Activated T-cell treated with anti-CD3 and anti-CD28 coated beads, Interleukin-2, amount 50 U/mL, for 48 hours (primary cell): ENCODE measurements around the gene PSMB9.
"Not testable (repeated sequence)": the region's sequence is repeated elsewhere in the genome, so short reads cannot be mapped to it uniquely, and the experiment has no call there.

Experiments used
- DNase-seq, 2 experiments: peaks; one replicate each; pipeline ENCODE4 v3.0.0-alpha.2; 2020

The PSMB9 gene

DNA sequence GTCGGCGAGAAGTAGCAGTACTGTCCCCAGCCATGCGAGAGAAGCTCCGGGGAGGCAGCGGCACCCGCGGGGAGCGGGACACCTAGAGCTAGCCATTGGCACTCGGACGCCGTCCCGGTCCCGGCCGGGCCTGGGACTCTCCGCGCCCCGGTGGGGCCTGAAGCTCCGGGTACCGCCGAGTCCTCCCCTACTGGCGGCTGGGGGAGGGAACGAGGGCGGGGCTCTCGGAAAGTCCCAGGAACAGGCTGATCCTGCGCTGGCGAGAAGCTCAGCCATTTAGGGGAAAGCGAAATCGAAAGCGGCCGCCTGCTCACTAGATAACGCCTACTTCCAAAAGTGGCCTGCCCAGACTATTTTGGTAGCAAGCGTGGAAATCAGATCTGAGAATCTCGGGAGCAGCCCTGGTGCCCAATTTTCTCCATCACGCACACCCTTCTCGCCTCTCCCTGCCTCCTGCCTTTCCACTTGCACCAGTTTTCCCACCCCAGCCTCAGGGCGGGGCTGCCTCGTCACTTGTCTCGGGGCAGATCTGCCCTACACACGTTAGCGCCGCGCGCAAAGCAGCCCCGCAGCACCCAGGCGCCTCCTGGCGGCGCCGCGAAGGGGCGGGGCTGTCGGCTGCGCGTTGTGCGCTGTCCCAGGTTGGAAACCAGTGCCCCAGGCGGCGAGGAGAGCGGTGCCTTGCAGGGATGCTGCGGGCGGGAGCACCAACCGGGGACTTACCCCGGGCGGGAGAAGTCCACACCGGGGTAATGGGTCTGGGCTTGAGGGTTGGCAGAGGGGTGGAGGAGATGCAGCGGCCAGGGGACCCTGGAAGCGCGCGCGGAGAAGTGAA lies at the start of gene PSMB9, which contains the start of gene TAP1:
PSMB9 (plus strand) TSS at position 652 of the 835 bp plus-strand sequence; CDS start at position 690, 38 bp downstream.
TAP1 (minus strand) TSS at position 164 of the 835 bp plus-strand sequence; CDS start at position 96, 68 bp downstream.
- DNase-seq: peak; percentile 94 to 96

- not testable (repeated sequence) for DNase-seq
Observed at GRCh38 chr6:32805404-32805803, 48.6 kb upstream of the PSMB9 start.

GRCh38 chr6:32807020-32807580 lies 46.9 kb upstream of the PSMB9 start:
- no peak for DNase-seq

GRCh38 chr6:32809171-32809570 lies 44.8 kb upstream of the PSMB9 start:
- DNase-seq: no peak

GRCh38 chr6:32814145-32814544 lies 39.8 kb upstream of the PSMB9 start:
- no peak for DNase-seq

DNA sequence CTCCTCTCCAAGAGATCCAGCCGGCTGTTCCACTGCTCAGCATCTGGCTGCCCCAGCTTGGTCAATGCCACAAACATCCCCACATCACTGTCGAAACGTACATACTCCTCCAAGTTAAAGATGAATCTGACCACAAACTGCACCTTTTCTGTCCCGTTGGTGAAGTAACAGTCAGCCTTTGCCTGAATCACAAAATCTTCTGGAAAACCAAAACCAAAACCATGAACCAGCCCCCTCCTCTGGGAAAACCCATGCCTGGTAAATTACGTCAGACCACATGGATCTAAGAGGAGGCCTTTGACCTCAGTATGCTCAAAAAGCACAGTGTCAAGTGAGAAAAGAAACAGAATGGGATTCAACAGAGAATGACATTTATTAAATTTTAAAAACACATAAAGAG lies 38.9 kb upstream of the PSMB9 start:
- no peak for DNase-seq

DNA sequence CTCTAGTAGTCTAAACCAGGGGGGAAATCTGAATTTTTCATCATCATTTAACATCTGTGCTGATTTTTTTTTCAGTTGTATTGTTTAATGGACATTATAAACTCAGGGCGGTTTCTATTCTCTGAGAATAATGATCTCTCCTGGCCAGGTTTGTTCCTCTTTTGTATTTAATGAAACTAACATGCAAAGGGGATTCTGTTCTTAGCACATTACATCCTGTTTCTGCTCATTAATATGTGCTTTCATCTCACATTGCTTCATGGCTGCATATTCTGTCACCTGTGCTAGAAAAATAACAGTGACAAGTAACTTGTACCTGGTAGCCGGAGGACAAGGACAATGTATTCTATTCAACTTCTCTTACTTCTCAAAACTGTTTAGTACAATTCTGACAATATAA lies 38.0 kb upstream of the PSMB9 start:
- no peak for DNase-seq

DNA sequence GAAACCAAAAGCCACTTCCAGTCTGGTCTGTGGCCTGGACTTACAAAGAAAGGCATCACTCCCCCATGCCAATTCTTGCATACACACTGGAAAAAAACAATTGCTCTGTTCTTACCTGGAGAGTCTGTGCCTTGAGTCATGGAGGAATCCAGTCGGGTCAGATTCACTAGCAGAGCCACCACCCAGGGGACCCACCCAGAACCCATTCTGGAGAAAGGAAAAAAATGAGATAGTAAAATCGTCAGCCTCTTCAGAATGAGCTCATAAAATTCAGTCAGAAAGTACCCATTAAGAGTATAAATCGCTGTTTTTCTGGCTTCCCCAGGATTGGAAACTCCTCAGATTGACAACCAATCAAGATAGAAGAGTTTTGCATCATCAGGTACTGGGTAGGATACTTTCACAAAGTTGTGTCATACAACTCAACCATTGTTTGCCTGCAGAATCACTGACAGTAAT lies 37.2 kb upstream of the PSMB9 start, which contains the start of gene HLA-DOB:
HLA-DOB (minus strand) TSS at position 257 of the 459 bp plus-strand sequence; CDS start at position 206, 51 bp downstream.
- no peak for DNase-seq

DNA sequence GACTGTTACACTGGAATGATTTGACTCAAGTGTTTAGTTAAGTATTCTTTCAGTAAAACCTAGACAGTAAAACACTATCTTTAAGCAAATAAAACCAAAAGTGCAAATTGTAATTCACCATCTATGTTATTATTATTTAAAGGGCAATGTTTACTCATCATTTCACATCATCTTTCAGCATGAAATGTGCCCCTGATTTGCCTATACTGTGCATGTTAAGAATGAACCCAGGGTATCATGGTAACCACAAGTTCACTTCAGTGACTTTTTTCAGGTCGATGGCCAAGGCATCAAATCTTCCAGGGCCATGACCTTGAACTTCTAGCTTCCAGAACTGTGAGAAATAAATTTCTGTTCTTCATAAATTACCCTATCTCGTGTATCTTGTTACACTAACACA lies 35.1 kb upstream of the PSMB9 start:
- no peak for DNase-seq

DNA sequence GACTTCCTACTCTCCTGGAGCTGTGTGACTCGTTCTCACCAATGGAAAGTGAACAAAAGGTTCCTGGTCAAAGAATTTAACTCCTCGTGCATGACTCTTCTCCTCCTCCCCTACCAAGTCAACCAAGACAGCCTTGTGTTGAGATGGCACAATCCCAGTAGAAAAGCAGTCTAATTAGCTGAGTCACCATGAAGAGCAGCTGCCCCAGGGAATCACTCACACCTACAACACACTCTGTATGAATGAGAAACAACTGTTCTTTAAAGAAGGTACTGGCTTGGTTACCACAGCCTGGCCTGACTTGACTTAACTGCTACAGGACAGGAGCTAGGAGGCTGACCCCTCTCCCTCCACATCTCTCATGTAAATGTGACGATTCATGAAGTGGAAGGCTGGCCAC lies 34.3 kb upstream of the PSMB9 start:
- DNase-seq: no peak

DNA sequence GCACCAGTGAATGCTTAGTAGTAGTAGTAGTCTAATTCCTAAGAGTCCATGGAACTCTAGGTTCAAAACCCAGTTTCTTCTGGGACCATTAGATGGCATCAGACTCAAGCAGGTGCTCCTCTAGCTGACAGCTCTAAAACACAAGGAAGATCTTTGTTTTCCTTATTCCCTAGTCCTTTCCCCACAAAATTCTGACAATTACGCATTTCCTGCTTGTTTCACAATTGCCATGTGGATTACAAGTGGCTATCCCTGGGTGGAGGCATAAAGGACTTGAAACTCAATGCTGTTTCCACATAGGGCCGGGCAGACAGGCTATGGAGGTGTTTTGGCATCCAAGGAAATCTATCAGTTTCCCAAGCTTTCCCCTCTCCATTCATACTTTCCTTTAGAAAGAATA lies 28.0 kb upstream of the PSMB9 start:
- DNase-seq: no peak

- no peak for DNase-seq
Observed at GRCh38 chr6:32827025-32827424, 27.0 kb upstream of the PSMB9 start.

DNA sequence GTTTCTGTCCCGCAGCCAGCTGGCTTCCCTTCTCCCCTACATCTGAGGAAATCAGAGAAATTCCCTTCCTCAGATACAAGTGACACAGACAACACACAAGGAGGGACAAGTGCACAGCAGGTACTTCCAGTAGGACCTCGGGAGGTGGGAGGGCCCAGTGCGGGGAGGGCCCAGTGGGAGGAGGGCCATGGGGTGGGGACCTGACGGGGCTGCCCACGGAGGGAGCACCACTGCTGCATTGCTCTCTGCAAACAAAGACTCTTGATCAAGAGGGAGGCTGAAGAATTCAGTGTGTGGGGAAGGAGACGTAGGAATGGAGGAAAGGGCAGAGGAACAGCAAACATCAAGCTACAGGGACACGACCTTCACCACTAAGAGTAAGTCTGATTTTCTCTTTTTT lies 24.5 kb upstream of the PSMB9 start:
- no peak for DNase-seq

- no peak for DNase-seq
Observed at GRCh38 chr6:32830017-32830416, 24.0 kb upstream of the PSMB9 start.

DNA sequence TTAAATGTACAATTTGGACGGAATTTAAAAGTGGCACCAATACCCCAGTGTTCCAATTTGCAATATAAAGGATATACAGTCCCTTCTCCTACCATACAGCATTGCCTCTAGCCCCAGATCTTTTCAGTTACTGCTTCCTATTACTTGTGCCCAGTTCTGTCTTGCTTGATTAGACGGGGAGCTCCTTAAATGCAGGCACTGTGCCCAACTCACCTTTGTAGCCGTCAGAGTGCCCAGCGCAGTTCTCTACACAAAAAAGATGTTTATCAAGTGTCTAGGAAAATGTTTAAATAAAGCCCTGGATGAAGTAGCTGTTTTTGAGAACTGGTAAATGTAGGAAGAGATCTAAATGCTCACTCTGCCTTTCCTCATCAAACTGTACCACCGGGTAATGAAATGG lies 23.1 kb upstream of the PSMB9 start:
- no peak for DNase-seq

DNA sequence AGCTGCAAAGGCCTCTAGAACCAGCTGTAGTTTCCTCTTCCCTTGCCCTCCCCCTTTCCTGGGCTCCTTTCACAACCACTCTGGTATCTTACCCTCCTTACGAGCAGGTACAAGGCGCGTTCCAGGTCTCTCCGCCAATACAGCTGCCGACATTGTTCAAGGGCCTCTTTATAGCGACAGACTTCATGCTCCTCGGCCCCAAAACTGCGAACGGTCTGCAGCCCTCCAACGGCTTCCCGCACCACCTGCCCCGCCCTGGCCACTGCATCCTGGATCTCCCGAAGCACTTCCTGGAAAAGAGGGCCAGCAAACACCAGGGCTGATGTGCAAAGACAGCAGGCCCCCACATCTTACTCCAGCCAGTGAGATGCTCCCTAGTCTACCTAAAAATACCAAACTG lies 21.5 kb upstream of the PSMB9 start:
- DNase-seq: no peak

GRCh38 chr6:32833664-32834063 lies 20.3 kb upstream of the PSMB9 start:
- DNase-seq: no peak

DNA sequence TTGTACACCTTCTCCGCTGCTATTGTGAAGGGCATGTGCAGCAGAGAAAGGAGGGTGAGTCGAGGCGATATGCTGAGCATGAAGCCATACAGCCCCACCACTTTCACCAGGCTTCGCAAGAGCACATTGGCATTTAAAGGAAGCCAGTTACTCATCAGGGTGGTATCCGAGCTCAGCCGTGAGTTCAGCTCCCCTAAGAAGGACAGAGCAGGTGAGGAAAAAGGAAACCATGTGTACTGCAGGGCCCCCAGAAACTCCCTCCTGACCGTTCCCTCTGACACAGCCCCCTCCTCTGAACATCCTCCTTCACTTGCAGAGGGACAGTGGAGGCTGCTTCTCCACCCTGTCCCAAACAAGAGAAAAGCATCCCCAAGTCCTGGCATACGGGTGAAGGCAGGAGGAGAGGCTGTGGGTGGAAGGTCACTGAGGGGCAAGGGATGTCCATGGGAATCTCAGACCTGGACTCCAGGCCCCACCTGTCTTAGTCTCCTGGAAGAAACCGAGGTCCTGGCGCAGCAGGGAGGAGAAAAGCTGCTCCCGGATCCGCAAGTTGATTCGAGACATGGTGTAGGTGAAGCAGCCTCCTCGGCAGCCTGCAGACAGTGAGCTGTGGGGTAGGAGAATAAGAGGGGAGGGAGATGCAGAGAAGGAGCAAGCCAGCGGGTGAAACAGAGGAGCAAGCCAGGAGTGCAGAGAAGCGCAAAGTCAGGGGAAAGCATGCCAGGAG lies 18.7 kb upstream of the PSMB9 start:
- no peak for DNase-seq

DNA sequence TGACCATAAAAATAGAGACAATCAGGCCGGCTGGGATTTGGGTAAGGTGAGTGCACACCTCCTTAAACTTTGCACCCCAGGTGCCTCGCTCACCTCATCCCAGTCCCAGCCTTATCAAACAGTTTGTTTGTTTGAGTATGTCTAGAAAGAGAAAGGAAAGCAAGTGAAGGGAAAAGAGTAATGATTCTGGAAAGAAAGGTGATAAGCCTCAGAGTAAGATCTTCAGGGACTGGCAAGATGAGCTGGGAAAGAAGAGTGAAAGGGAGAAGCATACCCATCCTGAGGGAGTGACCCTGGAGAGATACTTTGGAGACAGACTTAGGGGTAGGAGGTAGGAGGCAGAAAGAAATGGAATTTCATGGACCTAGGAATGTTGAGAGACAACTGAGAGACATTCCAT lies 17.1 kb upstream of the PSMB9 start:
- no peak for DNase-seq

DNA sequence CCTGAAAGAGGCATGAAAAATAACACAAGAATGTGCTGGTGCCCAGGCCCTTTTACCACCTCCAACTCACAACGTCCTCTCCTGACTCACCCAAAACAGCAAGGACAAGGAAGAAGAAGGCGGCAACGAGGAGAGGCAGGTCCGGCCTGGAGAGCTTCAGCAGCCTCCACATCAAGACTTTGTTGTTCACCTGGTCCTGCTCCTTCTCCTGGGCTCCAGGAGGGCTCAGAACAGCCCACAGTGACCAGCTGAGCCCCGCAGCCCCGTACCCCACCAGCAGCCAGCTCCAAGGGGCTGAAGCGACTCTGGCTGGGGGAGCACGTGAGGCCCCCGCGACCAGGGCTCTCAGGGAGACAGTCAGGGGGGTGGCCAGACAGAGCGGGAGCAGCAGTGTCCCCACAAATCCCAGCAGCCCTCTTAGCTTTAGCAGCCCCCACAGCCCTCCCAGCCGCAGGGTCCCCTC lies 16.3 kb upstream of the PSMB9 start:
- DNase-seq: no peak

DNA sequence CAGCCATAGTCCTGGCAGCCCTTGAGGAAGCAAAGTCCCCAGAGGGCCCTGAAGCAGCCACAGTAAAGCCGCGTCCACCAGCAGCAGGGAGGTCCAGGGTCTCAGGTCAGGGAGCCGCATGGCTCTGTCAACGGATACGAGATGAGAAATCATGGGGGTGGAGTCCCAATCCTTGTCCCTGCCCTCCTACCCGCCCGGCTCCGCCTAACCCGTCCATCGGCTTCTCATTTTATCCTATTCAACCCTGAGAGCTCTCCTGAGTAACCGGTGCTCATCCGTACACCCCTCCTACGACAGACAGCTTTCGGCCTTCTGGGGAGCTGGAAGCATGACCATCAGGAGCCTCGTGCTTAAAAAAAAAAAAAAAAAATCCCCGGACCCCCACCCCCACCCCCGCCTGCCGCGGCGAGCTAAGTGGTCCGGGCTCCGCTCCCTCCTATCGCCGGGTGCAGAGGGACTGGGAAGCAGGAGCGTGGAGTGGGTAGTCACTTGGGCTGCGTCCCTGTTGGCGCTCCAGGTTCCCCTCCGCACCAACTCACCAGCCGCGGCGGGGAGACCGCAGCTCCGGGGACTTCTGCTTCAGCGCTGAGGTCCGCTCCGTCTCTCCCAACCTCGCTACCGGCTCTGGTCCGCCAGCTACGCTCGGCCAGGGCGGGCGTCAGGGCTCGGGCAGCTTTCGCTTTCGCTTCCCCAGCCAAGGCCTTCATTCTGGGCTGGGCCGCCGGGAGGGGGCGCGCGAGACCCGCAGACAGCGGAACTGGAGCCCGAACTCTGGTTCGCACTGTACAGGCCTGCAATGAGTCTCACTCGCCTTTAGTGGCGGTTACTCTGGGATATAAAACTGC lies 15.7 kb upstream of the PSMB9 start, which contains the start of gene TAP2:
TAP2 (minus strand) TSS at position 626 of the 845 bp plus-strand sequence; CDS start at position 120, 506 bp downstream.
- DNase-seq: peak; percentile 99

GRCh38 chr6:32839356-32839755 lies 14.6 kb upstream of the PSMB9 start:
- DNase-seq: no peak
